Prostate gland (tissue), 2 donors: ENCODE results near the gene FHL3.

Experiments
- POLR2A ChIP-seq: fragments of 450-650 bp; IDR thresholded peaks from one replicate; pipeline ENCODE4 v1.6.1; 2016; ENCODE audit warnings: antibody characterized with exemption, mild to moderate bottlenecking
- TF ChIP-seq, protein P1 (sequence below), 4 experiments: fragments of 200-600 bp in 2 of 4; fragments of 450-650 bp in 2 of 4; sonication (generic) in 2 of 4; IDR thresholded peaks; 1 replicate in 3 of 4; 2 replicates in 1 of 4; pipeline ENCODE4 v1.5.1; 2016 to 2019; ENCODE audit warnings: antibody characterized with exemption in 4 of 4, mild to moderate bottlenecking in 2 of 4, moderate library complexity in 2 of 4

DNA sequence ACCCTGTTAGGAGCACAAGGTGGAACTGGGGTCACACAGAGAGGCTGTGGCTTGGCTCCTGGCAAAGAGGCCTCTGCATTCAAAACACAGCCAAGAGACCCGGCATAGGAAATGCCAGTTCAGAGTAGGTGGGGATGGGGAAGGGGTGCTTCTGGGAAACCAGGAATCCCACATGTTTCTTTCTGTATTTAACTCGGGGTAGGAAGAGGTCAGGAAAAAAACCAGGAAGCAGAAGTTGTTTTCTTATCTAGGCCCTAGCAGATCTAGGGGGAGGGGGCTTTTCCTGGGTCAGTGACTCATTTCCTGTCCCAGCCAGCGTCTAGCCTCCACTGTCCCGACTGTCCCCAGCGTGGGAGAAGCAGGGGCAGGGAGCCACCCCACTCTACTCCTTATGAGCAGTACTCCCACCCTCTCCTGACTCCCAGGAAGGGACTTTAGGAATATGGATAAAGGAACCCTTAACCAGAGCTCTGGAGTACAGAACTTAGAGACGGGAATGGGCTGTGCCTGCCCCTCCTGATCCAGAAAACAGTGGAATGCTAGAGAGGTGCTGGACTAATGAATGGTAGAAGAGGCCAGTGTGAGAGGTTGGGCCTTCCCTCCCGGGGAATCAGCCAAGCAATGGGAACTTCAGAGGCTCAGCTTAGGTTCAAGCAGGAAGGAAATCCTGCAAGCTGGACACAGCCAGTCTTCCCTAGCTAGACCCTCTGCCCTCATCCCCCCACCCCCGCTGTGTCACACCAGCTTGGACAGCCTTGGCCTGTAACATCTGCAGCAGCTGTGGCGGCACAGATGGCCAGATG is 5.7 kb downstream of the FHL3 start:
- TF ChIP-seq, protein P1, sequence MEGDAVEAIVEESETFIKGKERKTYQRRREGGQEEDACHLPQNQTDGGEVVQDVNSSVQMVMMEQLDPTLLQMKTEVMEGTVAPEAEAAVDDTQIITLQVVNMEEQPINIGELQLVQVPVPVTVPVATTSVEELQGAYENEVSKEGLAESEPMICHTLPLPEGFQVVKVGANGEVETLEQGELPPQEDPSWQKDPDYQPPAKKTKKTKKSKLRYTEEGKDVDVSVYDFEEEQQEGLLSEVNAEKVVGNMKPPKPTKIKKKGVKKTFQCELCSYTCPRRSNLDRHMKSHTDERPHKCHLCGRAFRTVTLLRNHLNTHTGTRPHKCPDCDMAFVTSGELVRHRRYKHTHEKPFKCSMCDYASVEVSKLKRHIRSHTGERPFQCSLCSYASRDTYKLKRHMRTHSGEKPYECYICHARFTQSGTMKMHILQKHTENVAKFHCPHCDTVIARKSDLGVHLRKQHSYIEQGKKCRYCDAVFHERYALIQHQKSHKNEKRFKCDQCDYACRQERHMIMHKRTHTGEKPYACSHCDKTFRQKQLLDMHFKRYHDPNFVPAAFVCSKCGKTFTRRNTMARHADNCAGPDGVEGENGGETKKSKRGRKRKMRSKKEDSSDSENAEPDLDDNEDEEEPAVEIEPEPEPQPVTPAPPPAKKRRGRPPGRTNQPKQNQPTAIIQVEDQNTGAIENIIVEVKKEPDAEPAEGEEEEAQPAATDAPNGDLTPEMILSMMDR (IDR thresholded peaks at IDR 0.05): no peak
- TF ChIP-seq POLR2A: no peak
